Measurements from ENCODE around the gene METTL17. TPM values are rescaled to one million over a fixed set of nuclear protein-coding genes. Genes with fewer than 3 reads are reported as not detected.

Gene METTL17
- polyA plus RNA-seq, 1 donor from 2014 or later, result 231 TPM

DNA sequence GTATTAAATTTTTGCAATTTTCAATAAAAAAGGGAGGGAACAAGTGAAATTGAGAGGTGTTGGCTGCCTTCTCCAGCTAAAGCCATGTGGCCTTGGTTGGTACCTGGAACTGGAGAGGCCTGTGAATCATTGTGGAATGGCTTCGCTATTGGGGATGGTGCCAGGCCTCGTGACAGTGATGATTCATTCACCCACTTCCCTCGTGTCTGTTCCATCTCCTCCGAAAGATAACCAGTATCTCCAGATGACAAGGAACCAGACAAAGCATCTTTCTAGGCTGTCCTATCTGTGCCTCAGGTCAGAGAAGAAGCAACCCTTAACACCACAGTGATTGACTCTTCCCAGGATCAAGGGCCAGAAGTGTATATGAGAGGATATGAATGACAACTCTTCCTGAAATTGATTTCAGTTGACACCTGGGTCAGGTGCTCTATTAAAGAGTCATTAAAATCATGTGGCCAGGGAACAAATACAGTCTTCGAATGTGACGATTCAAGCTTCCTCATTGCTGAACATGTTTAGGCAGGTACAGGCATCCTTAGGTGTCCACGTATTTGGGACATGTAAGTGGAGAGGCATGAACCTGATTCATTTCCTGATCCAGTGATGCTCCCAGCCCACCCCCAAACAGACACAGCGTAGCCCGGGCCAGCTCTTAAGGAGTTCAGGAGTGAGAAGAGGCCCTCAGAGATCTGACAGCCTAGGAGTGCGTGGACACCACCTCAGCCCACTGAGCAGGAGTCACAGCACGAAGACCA lies 52.1 kb downstream of the METTL17 start, which contains the start of gene RNASE7:
TSS of gene RNASE7 (plus strand) at position 687 of the 758 bp plus-strand sequence. CDS start 631 bp downstream, outside the sequence.
- Histone ChIP-seq H3K9ac (ENCODE audit: low read length) (no peak within 1 kb of the TSS), H3K79me2 (replicated peaks; ENCODE audit: insufficient read depth, low read length) (no peaks in the 10 kb centered on the region), H3K27me3 (ENCODE audit: insufficient read depth, low read depth, low read length) (no peaks in the 10 kb centered on the region), H3K4me3 (ENCODE audit: low read length) (no peak within 1 kb of the TSS), H4K20me1 (ENCODE audit: insufficient read depth) (no peaks in the 10 kb centered on the region), H3K9me3 (ENCODE audit: low read length) (no peaks in the 10 kb centered on the region), H3F3A (ENCODE audit: insufficient read depth, low read length, poor library complexity, severe bottlenecking) (no peaks in the 10 kb centered on the region), H3K36me3 (ENCODE audit: insufficient read depth, low read length) (no peaks in the 10 kb centered on the region), H3K27ac (ENCODE audit: low read length) (no peak within 1 kb of the TSS), H3K4me2 (ENCODE audit: low read length) (no peak within 1 kb of the TSS), H2AFZ (ENCODE audit: low read depth, low read length) (no peak within 1 kb of the TSS), H3K9me2 (ENCODE audit: insufficient read depth, low read length) (no peaks in the 10 kb centered on the region)
- TF ChIP-seq MXI1 (conservative IDR thresholded peaks at IDR 0.05; ENCODE audit: poor library complexity, severe bottlenecking), result no peak
- no peak for TF ChIP-seq POLR2AphosphoS5 (IDR thresholded peaks at IDR 0.05)
- TF ChIP-seq EP300 (conservative IDR thresholded peaks at IDR 0.05; ENCODE audit: poor library complexity, severe bottlenecking), result no peak
- no peak for TF ChIP-seq EZH2 (IDR thresholded peaks at IDR 0.05; ENCODE audit: borderline replicate concordance, insufficient read depth, low read length, poor library complexity, severe bottlenecking)
- TF ChIP-seq, protein P1, sequence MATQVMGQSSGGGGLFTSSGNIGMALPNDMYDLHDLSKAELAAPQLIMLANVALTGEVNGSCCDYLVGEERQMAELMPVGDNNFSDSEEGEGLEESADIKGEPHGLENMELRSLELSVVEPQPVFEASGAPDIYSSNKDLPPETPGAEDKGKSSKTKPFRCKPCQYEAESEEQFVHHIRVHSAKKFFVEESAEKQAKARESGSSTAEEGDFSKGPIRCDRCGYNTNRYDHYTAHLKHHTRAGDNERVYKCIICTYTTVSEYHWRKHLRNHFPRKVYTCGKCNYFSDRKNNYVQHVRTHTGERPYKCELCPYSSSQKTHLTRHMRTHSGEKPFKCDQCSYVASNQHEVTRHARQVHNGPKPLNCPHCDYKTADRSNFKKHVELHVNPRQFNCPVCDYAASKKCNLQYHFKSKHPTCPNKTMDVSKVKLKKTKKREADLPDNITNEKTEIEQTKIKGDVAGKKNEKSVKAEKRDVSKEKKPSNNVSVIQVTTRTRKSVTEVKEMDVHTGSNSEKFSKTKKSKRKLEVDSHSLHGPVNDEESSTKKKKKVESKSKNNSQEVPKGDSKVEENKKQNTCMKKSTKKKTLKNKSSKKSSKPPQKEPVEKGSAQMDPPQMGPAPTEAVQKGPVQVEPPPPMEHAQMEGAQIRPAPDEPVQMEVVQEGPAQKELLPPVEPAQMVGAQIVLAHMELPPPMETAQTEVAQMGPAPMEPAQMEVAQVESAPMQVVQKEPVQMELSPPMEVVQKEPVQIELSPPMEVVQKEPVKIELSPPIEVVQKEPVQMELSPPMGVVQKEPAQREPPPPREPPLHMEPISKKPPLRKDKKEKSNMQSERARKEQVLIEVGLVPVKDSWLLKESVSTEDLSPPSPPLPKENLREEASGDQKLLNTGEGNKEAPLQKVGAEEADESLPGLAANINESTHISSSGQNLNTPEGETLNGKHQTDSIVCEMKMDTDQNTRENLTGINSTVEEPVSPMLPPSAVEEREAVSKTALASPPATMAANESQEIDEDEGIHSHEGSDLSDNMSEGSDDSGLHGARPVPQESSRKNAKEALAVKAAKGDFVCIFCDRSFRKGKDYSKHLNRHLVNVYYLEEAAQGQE (IDR thresholded peaks at IDR 0.05; ENCODE audit: borderline replicate concordance), result no peak
- TF ChIP-seq, protein P2, sequence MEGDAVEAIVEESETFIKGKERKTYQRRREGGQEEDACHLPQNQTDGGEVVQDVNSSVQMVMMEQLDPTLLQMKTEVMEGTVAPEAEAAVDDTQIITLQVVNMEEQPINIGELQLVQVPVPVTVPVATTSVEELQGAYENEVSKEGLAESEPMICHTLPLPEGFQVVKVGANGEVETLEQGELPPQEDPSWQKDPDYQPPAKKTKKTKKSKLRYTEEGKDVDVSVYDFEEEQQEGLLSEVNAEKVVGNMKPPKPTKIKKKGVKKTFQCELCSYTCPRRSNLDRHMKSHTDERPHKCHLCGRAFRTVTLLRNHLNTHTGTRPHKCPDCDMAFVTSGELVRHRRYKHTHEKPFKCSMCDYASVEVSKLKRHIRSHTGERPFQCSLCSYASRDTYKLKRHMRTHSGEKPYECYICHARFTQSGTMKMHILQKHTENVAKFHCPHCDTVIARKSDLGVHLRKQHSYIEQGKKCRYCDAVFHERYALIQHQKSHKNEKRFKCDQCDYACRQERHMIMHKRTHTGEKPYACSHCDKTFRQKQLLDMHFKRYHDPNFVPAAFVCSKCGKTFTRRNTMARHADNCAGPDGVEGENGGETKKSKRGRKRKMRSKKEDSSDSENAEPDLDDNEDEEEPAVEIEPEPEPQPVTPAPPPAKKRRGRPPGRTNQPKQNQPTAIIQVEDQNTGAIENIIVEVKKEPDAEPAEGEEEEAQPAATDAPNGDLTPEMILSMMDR (IDR thresholded peaks at IDR 0.05; ENCODE audit: poor library complexity, severe bottlenecking), result no peak
- TF ChIP-seq RAD21 (conservative IDR thresholded peaks at IDR 0.05), result no peak
- TF ChIP-seq SMC3 (conservative IDR thresholded peaks at IDR 0.05; ENCODE audit: poor library complexity), result no peak
- TF ChIP-seq TAF1 (IDR thresholded peaks at IDR 0.05; ENCODE audit: low read depth), result no peak

DNA sequence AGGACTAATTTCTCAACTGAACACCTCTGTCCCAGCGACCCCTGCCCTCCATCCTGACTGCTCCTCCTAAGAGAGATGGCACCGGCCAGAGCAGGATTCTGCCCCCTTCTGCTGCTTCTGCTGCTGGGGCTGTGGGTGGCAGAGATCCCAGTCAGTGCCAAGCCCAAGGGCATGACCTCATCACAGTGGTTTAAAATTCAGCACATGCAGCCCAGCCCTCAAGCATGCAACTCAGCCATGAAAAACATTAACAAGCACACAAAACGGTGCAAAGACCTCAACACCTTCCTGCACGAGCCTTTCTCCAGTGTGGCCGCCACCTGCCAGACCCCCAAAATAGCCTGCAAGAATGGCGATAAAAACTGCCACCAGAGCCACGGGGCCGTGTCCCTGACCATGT lies 53.1 kb downstream of the METTL17 start:
- no peak overlapping the region for H3K9ac ChIP-seq (ENCODE audit: low read length)
- H3K36me3 ChIP-seq (ENCODE audit: insufficient read depth, low read length), result no peaks in the 10 kb centered on the region
- no peak overlapping the region for H3K27ac ChIP-seq (ENCODE audit: low read length)
- H3K79me2 ChIP-seq (replicated peaks; ENCODE audit: insufficient read depth, low read length), result no peaks in the 10 kb centered on the region
- H4K20me1 ChIP-seq (ENCODE audit: insufficient read depth), result no peaks in the 10 kb centered on the region
- no peak overlapping the region for H2AFZ ChIP-seq (ENCODE audit: low read depth, low read length)
- no peaks in the 10 kb centered on the region for H3K9me2 ChIP-seq (ENCODE audit: insufficient read depth, low read length)
- TF ChIP-seq TAF1 (IDR thresholded peaks at IDR 0.05; ENCODE audit: low read depth), result no peak
- TF ChIP-seq EZH2 (IDR thresholded peaks at IDR 0.05; ENCODE audit: borderline replicate concordance, insufficient read depth, low read length, poor library complexity, severe bottlenecking), result no peak
- TF ChIP-seq EP300 (conservative IDR thresholded peaks at IDR 0.05; ENCODE audit: poor library complexity, severe bottlenecking), result no peak
- TF ChIP-seq MXI1 (conservative IDR thresholded peaks at IDR 0.05; ENCODE audit: poor library complexity, severe bottlenecking), result no peak
- TF ChIP-seq POLR2AphosphoS5 (IDR thresholded peaks at IDR 0.05), result no peak
- no peak for TF ChIP-seq RAD21 (conservative IDR thresholded peaks at IDR 0.05)
- TF ChIP-seq, protein P1 (IDR thresholded peaks at IDR 0.05; ENCODE audit: borderline replicate concordance), result no peak
- TF ChIP-seq, protein P2 (IDR thresholded peaks at IDR 0.05; ENCODE audit: poor library complexity, severe bottlenecking), result no peak
- TF ChIP-seq SMC3 (conservative IDR thresholded peaks at IDR 0.05; ENCODE audit: poor library complexity), result no peak
- no peak overlapping the region for H3K4me3 ChIP-seq (ENCODE audit: low read length)
- no peaks in the 10 kb centered on the region for H3F3A ChIP-seq (ENCODE audit: insufficient read depth, low read length, poor library complexity, severe bottlenecking)
- H3K4me2 ChIP-seq (ENCODE audit: low read length), result no peak overlapping the region
- H3K9me3 ChIP-seq (ENCODE audit: low read length), result no peaks in the 10 kb centered on the region
- H3K27me3 ChIP-seq (ENCODE audit: insufficient read depth, low read depth, low read length), result no peaks in the 10 kb centered on the region

Measured in neural cell (in vitro differentiated cells).